Glutamatergic neuron (in vitro differentiated cells): ENCODE measurements around the gene GLI3. TPM values are rescaled to one million over a fixed set of nuclear protein-coding genes. Genes with fewer than 3 reads are reported as not detected.

Source experiments
- DNase-seq: peaks from one replicate; pipeline ENCODE4 v3.0.0; 2022
- H3K27ac Mint-ChIP-seq: one replicate; pipeline ENCODE4 v1.8.0; 2020; ENCODE audit warnings: mild to moderate bottlenecking, mixed read lengths, inconsistent platforms; ENCODE audit not compliant: unreplicated experiment
- H3K27me3 Mint-ChIP-seq: one replicate; pipeline ENCODE4 v1.8.0; 2020; ENCODE audit warnings: mild to moderate bottlenecking, moderate library complexity, mixed read lengths, inconsistent platforms; ENCODE audit not compliant: unreplicated experiment
- H3K36me3 Mint-ChIP-seq: one replicate; pipeline ENCODE4 v1.8.0; 2020; ENCODE audit warnings: mild to moderate bottlenecking, mixed read lengths, inconsistent platforms; ENCODE audit not compliant: unreplicated experiment
- H3K4me1 Mint-ChIP-seq: one replicate; pipeline ENCODE4 v1.8.0; 2020; ENCODE audit warnings: mild to moderate bottlenecking, low read depth, mixed read lengths, inconsistent platforms; ENCODE audit not compliant: unreplicated experiment
- H3K4me3 Mint-ChIP-seq: one replicate; pipeline ENCODE4 v1.8.0; 2020; ENCODE audit warnings: mild to moderate bottlenecking, mixed read lengths, inconsistent platforms; ENCODE audit not compliant: unreplicated experiment
- H3K9me3 Mint-ChIP-seq: one replicate; pipeline ENCODE4 v1.8.0; 2020; ENCODE audit warnings: mild to moderate bottlenecking, moderate library complexity, mixed read lengths, inconsistent platforms; ENCODE audit not compliant: unreplicated experiment
- CTCF ChIP-seq: fragments of 200-600 bp; sonication (generic); IDR thresholded peaks from one replicate; pipeline ENCODE4 v1.5.0; 2021; ENCODE audit not compliant: partially characterized antibody, unreplicated experiment
- total RNA-seq: library from RNA; stranded (reverse); fragmentation: NEBNext Ultra II Directional; extraction: Animal tissue kit (Norgen Biotek cat#: 25700); gene quantifications from one replicate; pipeline ENCODE4 v1.2.1, GENCODE V29; 2021; ENCODE audit not compliant: unreplicated experiment

Gene GLI3
- total RNA-seq, 1 donor from 2014 or later = 2.9 TPM

- no peak for TF ChIP-seq CTCF
- Mint-ChIP-seq H3K27me3 (peaks cover 2% of the 10 kb centered on the region), H3K27ac (no peak overlapping the region), H3K4me1 (peaks cover 2% of the 10 kb centered on the region), H3K4me3 (no peak overlapping the region), H3K36me3 (no peaks in the 10 kb centered on the region), H3K9me3 (no peaks in the 10 kb centered on the region)
- no peak for DNase-seq
Observed at GRCh38 chr7:42084263-42084662, 152.7 kb downstream of the GLI3 start.

DNA sequence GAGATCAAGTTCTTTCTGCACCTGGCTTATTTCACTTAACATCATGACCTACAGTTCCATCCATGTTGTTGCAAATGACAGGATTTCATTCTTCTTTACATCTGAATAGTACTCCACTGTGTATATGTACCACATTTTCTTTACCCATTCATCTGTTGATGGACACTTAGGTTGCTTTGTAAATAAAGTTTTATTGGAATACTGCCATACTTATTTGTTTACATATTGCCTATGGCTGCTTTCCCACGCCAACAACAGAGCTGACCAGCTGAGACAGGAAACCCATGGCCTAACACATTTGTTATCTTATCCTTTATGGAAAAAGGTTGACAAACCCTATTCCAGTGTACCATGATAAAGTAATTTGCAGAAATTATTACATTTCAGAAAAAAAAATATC, 153.7 kb downstream of the GLI3 start:
- H3K36me3 Mint-ChIP-seq = no peaks in the 10 kb centered on the region
- peaks cover 2% of the 10 kb centered on the region for H3K27me3 Mint-ChIP-seq
- no peak overlapping the region for H3K4me3 Mint-ChIP-seq
- no peaks in the 10 kb centered on the region for H3K9me3 Mint-ChIP-seq
- no peak for TF ChIP-seq CTCF
- no peak for DNase-seq
- H3K27ac Mint-ChIP-seq = no peak overlapping the region
- peaks cover 2% of the 10 kb centered on the region for H3K4me1 Mint-ChIP-seq

- no peak for DNase-seq
- H3K4me3 Mint-ChIP-seq = no peak overlapping the region
- peaks cover 2% of the 10 kb centered on the region for H3K27me3 Mint-ChIP-seq
- no peaks in the 10 kb centered on the region for H3K36me3 Mint-ChIP-seq
- H3K27ac Mint-ChIP-seq = no peak overlapping the region
- peaks cover 2% of the 10 kb centered on the region for H3K4me1 Mint-ChIP-seq
- no peaks in the 10 kb centered on the region for H3K9me3 Mint-ChIP-seq
- no peak for TF ChIP-seq CTCF
Observed at GRCh38 chr7:42082144-42082543, 154.9 kb downstream of the GLI3 start.

DNA sequence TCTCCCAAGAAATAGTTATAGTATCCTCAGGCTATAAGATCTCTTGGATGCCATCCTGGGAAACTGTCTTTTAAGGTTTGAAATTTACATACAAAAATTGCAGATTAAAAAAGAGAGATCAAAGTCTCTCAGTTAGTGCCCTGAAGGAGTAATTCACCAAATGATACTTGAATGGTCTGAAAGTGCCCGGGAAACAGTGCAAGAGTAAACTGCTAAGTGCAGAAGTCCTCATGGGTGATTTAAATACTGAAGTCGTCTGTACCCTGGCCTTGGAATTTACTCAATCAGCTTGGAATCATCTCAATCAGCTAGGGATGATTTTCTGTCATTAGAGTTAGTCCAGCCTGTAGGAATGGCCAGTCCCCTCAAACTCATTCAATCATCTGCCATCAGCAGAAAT, 155.3 kb downstream of the GLI3 start:
- no peak overlapping the region for H3K27ac Mint-ChIP-seq
- peaks cover 4% of the 10 kb centered on the region for H3K27me3 Mint-ChIP-seq
- H3K4me3 Mint-ChIP-seq = no peak overlapping the region
- H3K4me1 Mint-ChIP-seq = peaks cover 2% of the 10 kb centered on the region
- DNase-seq = no peak
- H3K36me3 Mint-ChIP-seq = no peaks in the 10 kb centered on the region
- TF ChIP-seq CTCF = no peak
- H3K9me3 Mint-ChIP-seq = no peaks in the 10 kb centered on the region

GRCh38 chr7:42080841-42081586, 156.0 kb downstream of the GLI3 start:
- no peak for TF ChIP-seq CTCF
- Mint-ChIP-seq H3K4me1 (peaks cover 2% of the 10 kb centered on the region), H3K9me3 (peaks cover 2% of the 10 kb centered on the region), H3K36me3 (no peaks in the 10 kb centered on the region), H3K27me3 (peaks cover 4% of the 10 kb centered on the region), H3K4me3 (no peak overlapping the region), H3K27ac (no peak overlapping the region)
- no peak for DNase-seq
